ENCODE data around the gene NANOG. TPM values are rescaled to one million over a fixed set of nuclear protein-coding genes. Genes with fewer than 3 reads are reported as not detected.
"Not testable (repeated sequence)": the region's sequence is repeated elsewhere in the genome, so short reads cannot be mapped to it uniquely, and the experiment has no call there.

The NANOG gene
- not detected for total RNA-seq

DNA sequence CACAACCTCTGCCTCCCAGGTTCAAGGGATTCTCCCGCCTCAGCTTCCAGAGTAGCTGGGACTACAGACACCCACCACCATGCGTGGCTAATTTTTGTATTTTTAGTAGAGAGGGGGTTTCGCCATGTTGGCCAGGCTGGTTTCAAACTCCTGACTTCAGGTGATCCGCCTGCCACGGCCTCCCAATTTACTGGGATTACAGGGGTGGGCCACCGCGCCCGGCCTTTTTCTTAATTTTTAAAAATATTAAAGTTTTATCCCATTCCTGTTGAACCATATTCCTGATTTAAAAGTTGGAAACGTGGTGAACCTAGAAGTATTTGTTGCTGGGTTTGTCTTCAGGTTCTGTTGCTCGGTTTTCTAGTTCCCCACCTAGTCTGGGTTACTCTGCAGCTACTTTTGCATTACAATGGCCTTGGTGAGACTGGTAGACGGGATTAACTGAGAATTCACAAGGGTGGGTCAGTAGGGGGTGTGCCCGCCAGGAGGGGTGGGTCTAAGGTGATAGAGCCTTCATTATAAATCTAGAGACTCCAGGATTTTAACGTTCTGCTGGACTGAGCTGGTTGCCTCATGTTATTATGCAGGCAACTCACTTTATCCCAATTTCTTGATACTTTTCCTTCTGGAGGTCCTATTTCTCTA lies at the start of gene NANOG:
NANOG (plus strand) TSS at position 519 of the 645 bp plus-strand sequence. CDS start 213 bp downstream, outside the sequence.
- not testable (repeated sequence) for H3K27me3 Mint-ChIP-seq, H3K9me3 Mint-ChIP-seq

DNA sequence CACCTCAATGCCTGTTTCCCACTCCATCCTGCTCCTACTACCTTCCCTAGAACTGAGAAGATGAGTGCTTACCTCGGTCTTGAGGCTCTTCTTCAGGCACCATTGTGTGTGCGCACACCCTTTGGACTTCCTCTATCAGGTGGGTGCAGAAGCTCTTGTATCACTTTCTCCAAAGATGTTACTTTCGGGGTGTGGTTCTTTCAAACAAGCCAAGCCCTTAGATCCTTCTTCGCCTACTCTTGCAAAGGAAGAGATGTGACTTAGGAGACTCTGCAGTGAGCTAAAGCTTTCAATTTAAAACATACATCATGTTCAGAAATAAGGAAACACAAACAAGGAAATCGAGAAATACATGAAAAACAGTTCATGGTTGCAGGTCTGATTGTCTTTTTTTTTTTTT lies 42.0 kb upstream of the NANOG start, which contains the start of gene CLEC4C:
CLEC4C (minus strand) TSS at position 130 of the 400 bp plus-strand sequence; CDS start at position 103, 27 bp downstream.
- no peaks in the 10 kb centered on the region for H3K36me3 Mint-ChIP-seq
- H3K9me3 Mint-ChIP-seq: peaks cover 4% of the 10 kb centered on the region
- DNase-seq: no peak
- no peak within 1 kb of the TSS for H3K4me3 Mint-ChIP-seq
- H3K27ac Mint-ChIP-seq: no peak within 1 kb of the TSS
- no peaks in the 10 kb centered on the region for H3K27me3 Mint-ChIP-seq
- H3K4me1 Mint-ChIP-seq: no peaks in the 10 kb centered on the region

More for the DNA sequence above, at the start of gene NANOG:
- H3K36me3 Mint-ChIP-seq, H3K4me3 Mint-ChIP-seq, DNase-seq, H3K4me1 Mint-ChIP-seq, H3K27ac Mint-ChIP-seq: not testable (repeated sequence)

DNA sequence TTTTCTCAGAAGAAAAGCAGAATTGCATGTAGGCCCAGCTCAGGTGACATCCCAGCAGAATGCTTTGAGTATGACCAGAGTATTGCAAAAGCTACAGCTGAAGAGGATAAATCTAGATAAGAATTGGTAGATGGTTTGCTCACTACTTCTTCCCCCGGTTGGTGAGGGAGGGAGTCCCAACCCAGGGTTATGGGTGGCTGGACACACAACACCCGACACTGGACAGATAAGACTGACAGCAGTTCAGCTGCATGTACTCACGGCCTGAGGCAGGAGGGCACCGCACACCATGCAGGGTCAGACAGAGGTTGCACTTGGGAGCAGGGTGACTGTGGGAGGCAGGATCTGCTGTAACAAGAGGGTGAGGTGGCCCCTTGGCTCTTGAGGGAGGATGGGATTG lies 40.4 kb upstream of the NANOG start:
- Mint-ChIP-seq H3K27ac (no peak overlapping the region), H3K4me3 (no peak overlapping the region), H3K27me3 (no peaks in the 10 kb centered on the region), H3K36me3 (no peaks in the 10 kb centered on the region), H3K4me1 (no peaks in the 10 kb centered on the region), H3K9me3 (no peaks in the 10 kb centered on the region)
- DNase-seq: no peak

DNA sequence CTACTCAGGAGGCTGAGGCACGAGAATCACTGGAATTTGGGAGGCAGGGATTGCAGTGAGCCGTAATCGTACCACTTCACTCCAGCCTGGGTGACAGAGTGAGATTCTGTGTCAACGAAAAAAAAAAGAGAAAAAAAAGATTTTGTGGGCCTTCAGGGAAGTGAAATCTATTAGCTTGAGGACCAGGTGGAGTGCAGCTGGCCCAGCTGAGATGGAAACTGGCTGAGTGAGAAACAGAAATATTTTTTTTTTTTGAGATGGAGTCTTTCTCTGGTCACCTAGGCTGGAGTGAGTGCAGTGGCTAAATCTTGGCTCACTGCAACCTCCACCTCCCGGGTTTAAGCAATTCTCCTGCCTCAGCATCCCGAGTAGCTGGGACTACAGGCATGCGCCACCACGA lies 39.8 kb upstream of the NANOG start:
- DNase-seq: no peak
- no peak overlapping the region for H3K4me3 Mint-ChIP-seq
- no peak overlapping the region for H3K27ac Mint-ChIP-seq
- no peaks in the 10 kb centered on the region for H3K36me3 Mint-ChIP-seq
- no peaks in the 10 kb centered on the region for H3K4me1 Mint-ChIP-seq
- H3K9me3 Mint-ChIP-seq: no peaks in the 10 kb centered on the region
- no peaks in the 10 kb centered on the region for H3K27me3 Mint-ChIP-seq

DNA sequence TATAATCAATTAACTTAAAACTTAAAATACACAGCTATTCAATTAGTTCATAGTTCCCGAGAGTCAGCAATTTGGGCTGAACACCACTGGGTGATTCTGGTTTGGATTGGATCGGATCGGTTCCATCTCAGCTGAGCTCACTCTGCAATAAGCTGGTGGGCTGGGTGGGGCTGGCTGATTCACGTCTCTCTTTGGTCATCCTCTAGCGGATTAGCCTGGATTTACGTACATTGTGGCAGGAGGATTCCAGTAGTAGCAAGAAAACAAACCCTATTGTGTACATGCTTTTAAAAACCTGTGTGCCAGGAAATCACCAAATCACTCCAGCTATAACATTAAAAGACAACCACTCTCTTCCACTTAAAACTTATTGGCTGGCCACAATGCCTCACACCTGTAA lies 38.9 kb upstream of the NANOG start:
- Mint-ChIP-seq H3K9me3 (no peaks in the 10 kb centered on the region), H3K36me3 (no peaks in the 10 kb centered on the region), H3K4me1 (no peaks in the 10 kb centered on the region), H3K4me3 (no peak overlapping the region), H3K27ac (no peak overlapping the region), H3K27me3 (no peaks in the 10 kb centered on the region)
- no peak for DNase-seq

DNA sequence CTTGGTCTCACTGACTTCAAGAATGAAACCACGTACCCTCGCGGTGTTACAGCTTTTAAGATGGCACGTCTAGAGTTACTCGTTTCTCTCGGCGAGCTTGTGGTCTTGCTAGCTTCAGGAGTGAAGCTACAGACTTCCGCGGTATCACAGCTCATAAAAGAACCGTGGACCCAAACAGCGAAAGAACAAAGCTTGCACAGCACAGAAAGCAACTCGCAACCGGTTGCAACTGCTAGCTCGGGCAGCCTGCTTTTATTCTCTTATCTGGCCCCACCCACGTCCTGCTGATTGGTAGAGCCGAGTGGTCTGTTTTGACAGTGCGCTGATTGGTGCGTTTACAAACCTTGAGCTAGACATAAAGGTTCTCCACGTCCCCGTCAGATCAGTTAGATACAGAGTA lies 37.8 kb upstream of the NANOG start:
- Mint-ChIP-seq H3K9me3 (no peaks in the 10 kb centered on the region), H3K4me3 (no peak overlapping the region), H3K4me1 (peaks cover 3% of the 10 kb centered on the region), H3K27ac (no peak overlapping the region), H3K36me3 (no peaks in the 10 kb centered on the region), H3K27me3 (no peaks in the 10 kb centered on the region)
- DNase-seq: no peak

DNA sequence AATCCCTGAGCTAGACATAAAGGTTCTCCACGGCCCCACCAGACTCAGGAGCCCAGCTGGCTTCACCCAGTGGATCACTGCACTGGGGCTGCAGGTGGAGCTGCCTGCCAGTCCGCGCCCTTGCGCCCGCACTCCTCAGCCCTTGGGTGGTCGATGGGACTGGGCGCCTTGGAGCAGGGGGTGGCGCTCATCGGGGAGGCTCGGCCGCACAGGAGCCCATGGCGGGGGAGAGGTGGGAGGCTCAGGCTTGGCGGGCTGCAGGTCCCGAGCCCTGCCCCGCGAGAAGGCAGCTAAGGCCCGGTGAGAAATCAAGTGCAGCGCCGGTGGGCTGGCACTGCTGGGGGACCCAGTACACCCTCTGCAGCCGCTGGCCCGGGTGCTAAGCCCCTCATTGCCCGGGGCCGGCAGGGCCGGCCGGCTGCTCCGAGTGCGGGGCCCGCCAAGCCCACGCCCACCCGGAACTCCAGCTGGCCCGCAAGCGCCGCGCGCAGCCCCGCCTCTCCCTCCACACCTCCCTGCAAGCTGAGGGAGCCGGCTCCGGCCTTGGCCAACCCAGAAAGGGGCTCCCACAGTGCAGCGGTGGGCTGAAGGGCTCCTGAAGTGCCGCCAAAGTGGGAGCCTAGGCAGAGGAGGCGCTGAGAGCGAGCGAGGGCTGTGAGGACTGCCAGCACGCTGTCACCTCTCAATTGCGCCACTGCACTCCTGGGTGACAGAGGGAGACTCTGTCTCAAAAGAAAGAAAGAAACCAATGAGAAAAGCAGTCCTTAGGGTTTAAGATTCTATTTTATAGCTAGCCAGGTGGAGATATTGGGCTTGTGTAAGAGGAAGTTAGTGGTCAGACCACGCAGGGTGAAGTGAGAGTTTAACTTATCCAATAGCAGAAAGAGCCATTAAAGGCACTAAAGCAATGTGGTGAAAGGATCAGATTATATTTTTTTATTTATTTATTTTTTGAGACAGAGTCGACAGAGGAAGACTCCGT lies 37.0 kb upstream of the NANOG start:
- not testable (repeated sequence) for H3K4me1 Mint-ChIP-seq, H3K27ac Mint-ChIP-seq, H3K27me3 Mint-ChIP-seq, H3K4me3 Mint-ChIP-seq, H3K36me3 Mint-ChIP-seq, DNase-seq, H3K9me3 Mint-ChIP-seq

DNA sequence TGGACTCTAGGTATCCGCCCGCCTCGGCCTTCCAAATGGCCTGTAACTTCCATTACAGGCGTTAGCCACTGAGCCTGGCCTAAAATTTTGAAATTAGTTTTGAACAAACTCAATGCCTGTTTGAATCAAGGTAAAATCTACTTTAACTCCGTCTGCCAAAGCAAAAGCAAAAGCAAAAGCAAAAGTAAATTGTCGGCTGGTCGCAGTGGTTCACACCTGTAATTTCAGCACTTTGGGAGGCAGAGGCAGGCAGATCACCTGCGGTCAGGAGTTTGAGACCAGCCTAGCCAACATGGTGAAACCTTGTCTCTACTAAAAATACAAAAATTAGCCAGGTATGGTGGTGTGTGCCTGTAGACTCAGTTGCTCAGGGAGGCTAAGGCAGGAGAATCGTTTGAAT lies 33.5 kb upstream of the NANOG start:
- H3K4me3 Mint-ChIP-seq: not testable (repeated sequence)
- DNase-seq: peak; percentile 15

DNA sequence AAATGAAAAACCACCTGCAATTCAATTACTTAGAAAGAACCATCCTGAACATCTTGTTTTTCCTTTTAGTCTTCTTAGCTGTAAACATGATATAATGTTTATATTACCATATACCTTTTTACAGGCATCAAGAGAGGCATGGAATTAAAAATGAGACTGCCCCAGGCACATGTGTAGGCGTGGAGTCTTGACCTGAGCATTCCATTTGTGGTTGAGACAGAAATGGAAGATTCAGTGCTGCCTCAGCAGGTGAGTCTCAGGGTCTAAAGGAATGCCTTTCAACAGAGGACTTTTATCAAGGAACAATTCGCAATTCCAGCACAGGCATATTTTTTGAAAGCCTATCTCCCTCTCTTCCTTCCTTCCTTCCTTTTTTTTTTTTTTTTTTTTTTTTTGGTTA lies 32.2 kb upstream of the NANOG start:
- no peak overlapping the region for H3K4me3 Mint-ChIP-seq
- no peaks in the 10 kb centered on the region for H3K36me3 Mint-ChIP-seq
- no peaks in the 10 kb centered on the region for H3K27me3 Mint-ChIP-seq
- peaks cover 3% of the 10 kb centered on the region for H3K4me1 Mint-ChIP-seq
- H3K27ac Mint-ChIP-seq: no peak overlapping the region
- no peak for DNase-seq
- H3K9me3 Mint-ChIP-seq: no peaks in the 10 kb centered on the region

More for the DNA sequence above, 33.5 kb upstream of the NANOG start:
- H3K27ac Mint-ChIP-seq, H3K36me3 Mint-ChIP-seq, H3K27me3 Mint-ChIP-seq, H3K4me1 Mint-ChIP-seq, H3K9me3 Mint-ChIP-seq: not testable (repeated sequence)

DNA sequence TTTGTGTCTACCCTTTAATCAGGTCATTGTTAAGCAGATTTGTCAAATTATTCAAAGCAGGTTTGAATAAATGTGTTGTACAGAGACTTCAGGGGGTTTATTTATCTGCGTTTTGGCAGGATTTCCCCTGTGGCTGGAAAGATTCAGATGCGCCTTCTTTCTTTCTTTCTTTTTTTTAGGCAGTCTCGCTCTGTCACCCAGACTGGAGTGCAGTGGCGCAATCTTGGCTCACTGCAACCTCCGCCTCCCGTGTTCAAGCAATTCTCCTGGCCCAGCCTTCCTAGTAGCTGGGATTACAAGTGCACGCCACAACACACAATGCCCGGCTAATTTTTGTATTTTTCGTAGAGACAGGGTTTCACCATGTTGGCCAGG lies 30.4 kb upstream of the NANOG start:
- no peaks in the 10 kb centered on the region for H3K9me3 Mint-ChIP-seq
- no peaks in the 10 kb centered on the region for H3K36me3 Mint-ChIP-seq
- H3K27ac Mint-ChIP-seq: no peak overlapping the region
- H3K4me1 Mint-ChIP-seq: peaks cover 3% of the 10 kb centered on the region
- no peak overlapping the region for H3K4me3 Mint-ChIP-seq
- peaks cover 3% of the 10 kb centered on the region for H3K27me3 Mint-ChIP-seq
- no peak for DNase-seq

DNA sequence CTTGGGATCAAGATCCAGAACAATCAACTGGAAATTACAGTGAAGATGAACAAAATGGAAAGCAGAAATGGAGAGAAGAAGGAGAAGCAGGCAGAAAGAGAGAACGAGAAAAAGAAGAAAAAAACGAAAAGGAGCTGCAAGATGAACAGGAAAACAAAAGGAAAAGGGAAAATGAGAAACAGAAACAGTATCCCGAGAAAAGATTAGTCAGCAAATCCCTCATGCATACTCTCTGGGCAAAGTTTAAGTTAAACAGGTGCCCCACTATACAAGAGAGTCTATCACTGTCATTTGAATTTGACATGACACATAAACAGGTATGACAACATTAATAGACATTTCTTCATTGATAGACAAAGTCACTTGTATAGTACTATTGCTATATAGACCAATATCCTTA lies 19.2 kb upstream of the NANOG start:
- no peaks in the 10 kb centered on the region for H3K9me3 Mint-ChIP-seq
- H3K4me3 Mint-ChIP-seq: no peak overlapping the region
- H3K36me3 Mint-ChIP-seq: no peaks in the 10 kb centered on the region
- no peak overlapping the region for H3K27ac Mint-ChIP-seq
- DNase-seq: no peak
- H3K4me1 Mint-ChIP-seq: no peaks in the 10 kb centered on the region
- H3K27me3 Mint-ChIP-seq: no peaks in the 10 kb centered on the region

DNA sequence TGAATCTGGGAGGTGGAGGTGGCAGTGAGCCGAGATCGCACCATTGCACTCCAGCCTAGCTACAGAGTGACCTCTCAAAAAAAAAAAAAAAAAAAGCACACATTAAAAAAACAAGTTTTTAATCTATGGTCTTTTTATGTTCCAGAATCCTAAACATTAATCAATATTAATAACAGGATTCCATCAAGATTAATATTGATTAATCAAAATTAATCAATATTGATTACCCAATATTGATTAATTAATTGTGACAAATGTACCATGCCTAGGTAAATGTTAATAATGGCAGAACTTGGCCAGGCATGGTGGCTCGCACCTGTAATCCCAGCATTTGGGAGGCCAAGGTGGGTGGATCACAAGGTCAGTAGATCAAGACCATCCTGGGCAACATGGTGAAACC lies 7.9 kb upstream of the NANOG start:
- no peaks in the 10 kb centered on the region for H3K36me3 Mint-ChIP-seq
- no peaks in the 10 kb centered on the region for H3K27me3 Mint-ChIP-seq
- no peak for DNase-seq
- H3K4me3 Mint-ChIP-seq: no peak overlapping the region
- no peak overlapping the region for H3K27ac Mint-ChIP-seq
- no peaks in the 10 kb centered on the region for H3K4me1 Mint-ChIP-seq
- no peaks in the 10 kb centered on the region for H3K9me3 Mint-ChIP-seq

DNA sequence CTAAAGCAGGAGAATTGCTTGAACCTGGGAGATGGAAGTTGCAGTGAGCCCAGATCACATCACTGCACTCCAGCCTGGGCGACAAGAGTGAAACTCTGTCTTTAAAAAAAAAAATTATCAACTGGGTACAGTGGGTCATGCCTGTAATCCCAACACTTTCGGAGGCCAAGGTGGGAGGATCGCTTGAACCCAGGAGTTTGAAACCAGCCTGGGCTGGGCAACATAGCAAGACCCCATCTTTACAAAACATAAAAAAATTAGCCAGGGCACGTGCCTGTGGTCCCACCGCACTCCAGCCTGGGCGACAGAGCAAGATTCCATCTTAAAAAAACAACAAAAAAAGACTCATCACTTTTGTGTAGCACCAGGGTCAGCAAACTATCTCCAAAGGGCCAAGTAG lies 7.1 kb upstream of the NANOG start:
- H3K27me3 Mint-ChIP-seq: peaks cover 4% of the 10 kb centered on the region
- H3K4me3 Mint-ChIP-seq: no peak overlapping the region
- no peak for DNase-seq
- no peaks in the 10 kb centered on the region for H3K9me3 Mint-ChIP-seq
- no peak overlapping the region for H3K27ac Mint-ChIP-seq
- H3K36me3 Mint-ChIP-seq: no peaks in the 10 kb centered on the region
- H3K4me1 Mint-ChIP-seq: no peaks in the 10 kb centered on the region

DNA sequence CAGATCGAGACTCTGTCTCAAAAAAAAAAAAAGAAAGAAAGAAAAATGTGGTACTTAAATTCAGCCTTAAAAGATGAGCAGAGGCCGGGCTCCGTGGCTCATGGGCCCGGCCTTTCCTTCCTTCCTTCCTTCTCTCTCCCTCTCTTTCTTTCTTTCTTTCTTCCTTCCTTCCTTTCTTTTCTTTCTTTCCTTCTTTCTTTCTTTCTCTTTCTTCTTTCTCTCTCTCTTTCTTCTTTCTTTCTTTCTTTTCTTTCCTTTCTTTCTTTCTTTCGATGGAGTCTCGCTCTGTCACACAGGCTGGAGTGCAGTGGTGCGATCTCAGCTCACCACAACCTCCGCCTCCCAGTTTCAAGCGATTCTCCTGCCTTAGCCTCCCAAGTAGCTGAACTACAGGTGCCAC lies 5.8 kb upstream of the NANOG start:
- not testable (repeated sequence) for H3K27ac Mint-ChIP-seq, H3K36me3 Mint-ChIP-seq, H3K4me1 Mint-ChIP-seq, H3K9me3 Mint-ChIP-seq, DNase-seq, H3K4me3 Mint-ChIP-seq, H3K27me3 Mint-ChIP-seq

DNA sequence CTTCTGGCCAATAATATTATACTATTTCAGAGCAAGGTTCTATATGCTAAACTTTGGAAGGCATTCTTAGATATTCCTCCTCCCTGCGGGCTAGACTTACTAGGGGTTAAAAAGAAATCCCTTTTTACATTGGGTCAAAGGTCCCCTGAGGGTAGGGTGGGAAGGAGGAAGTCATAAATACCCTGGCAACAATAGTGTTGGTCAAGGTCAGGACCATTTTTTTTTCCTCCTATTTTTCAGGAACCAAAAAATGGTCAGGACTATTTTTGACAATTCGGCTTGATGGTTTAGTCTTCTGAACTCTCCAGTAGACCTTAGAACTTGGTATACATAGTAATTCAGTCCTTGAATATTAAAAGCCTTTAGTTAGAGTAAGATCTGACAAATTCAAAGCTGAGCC lies 4.5 kb upstream of the NANOG start:
- no peak overlapping the region for H3K27ac Mint-ChIP-seq
- peaks cover 10% of the 10 kb centered on the region for H3K27me3 Mint-ChIP-seq
- H3K4me1 Mint-ChIP-seq: no peaks in the 10 kb centered on the region
- H3K4me3 Mint-ChIP-seq: no peak overlapping the region
- no peak for DNase-seq
- no peaks in the 10 kb centered on the region for H3K36me3 Mint-ChIP-seq
- no peaks in the 10 kb centered on the region for H3K9me3 Mint-ChIP-seq

Measured in activated naive CD8-positive, alpha-beta T cell treated with anti-CD3 and anti-CD28 coated beads for 36 hours (primary cell).